Mucosa of stomach (tissue), 1 donor: Measurements from ENCODE around the gene RNF103.

ENCODE experiments used
- H3K27me3 ChIP-seq: one replicate; pipeline ENCODE4 v1.7.0; 2013; ENCODE audit warnings: mild to moderate bottlenecking, low read length; ENCODE audit not compliant: control insufficient read depth, insufficient read depth
- H3K36me3 ChIP-seq: one replicate; pipeline ENCODE4 v1.7.0; 2013; ENCODE audit warnings: low read length; ENCODE audit not compliant: control insufficient read depth, insufficient read depth
- H3K4me1 ChIP-seq: one replicate; pipeline ENCODE4 v1.7.0; 2013; ENCODE audit warnings: mild to moderate bottlenecking, low read length; ENCODE audit not compliant: control insufficient read depth, insufficient read depth
- H3K4me3 ChIP-seq: one replicate; pipeline ENCODE4 v1.7.0; 2013; ENCODE audit warnings: low read length
- H3K9ac ChIP-seq: one replicate; pipeline ENCODE4 v1.7.0; 2013; ENCODE audit warnings: mild to moderate bottlenecking, low read length, moderate library complexity
- H3K9me3 ChIP-seq: one replicate; pipeline ENCODE4 v1.7.0; 2013; ENCODE audit warnings: mild to moderate bottlenecking, low read length, moderate library complexity; ENCODE audit not compliant: control insufficient read depth
- donor health status: Pancreatic carcinoma.

RNF103 gene

DNA sequence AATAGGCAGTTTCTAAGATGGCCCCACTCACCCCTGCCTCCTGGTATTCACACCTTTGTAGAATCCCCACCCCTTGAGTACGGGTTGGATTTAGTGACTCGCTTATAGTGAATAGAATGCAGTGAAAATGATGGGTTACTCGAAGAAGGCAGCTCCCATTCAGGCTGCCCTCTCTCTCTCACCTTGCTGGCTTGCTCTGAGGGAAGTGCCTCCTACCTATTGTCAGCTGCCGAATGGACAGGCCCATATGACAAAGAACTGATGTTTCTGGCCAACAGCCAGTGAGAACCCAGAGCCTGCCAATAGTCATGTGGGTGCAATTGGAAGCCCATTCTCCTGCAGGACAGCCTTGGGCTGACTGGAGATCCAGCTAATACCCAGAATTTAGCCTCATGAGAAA is 22.1 kb upstream of the RNF103 start:
- H3K9ac ChIP-seq: no peak overlapping the region
- H3K27me3 ChIP-seq: no peaks in the 10 kb centered on the region
- H3K4me3 ChIP-seq: no peak overlapping the region
- H3K9me3 ChIP-seq: no peaks in the 10 kb centered on the region
- peaks cover 24% of the 10 kb centered on the region for H3K4me1 ChIP-seq
- no peaks in the 10 kb centered on the region for H3K36me3 ChIP-seq

DNA sequence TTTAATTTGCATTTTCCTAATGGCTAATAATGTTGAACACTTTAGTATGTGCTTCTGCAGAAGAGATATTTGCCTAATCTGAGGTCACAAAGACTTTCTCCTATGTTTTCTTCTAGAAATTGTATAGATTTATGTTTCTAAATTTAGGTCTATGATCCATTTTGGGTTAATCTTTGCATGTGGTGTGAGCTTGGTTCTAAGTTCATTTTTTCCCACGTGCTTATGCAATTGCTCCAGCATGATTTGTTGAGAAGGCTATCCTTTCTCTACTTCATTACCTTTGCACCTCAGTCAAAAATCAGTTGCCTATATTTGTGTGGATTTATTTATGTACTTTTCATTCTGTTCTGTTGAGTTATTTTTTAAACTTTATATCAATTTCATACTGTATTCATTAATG is 15.0 kb upstream of the RNF103 start:
- no peak overlapping the region for H3K9ac ChIP-seq
- H3K4me1 ChIP-seq: peaks cover 10% of the 10 kb centered on the region
- H3K36me3 ChIP-seq: no peaks in the 10 kb centered on the region
- no peaks in the 10 kb centered on the region for H3K9me3 ChIP-seq
- H3K4me3 ChIP-seq: no peak overlapping the region
- H3K27me3 ChIP-seq: no peaks in the 10 kb centered on the region

DNA sequence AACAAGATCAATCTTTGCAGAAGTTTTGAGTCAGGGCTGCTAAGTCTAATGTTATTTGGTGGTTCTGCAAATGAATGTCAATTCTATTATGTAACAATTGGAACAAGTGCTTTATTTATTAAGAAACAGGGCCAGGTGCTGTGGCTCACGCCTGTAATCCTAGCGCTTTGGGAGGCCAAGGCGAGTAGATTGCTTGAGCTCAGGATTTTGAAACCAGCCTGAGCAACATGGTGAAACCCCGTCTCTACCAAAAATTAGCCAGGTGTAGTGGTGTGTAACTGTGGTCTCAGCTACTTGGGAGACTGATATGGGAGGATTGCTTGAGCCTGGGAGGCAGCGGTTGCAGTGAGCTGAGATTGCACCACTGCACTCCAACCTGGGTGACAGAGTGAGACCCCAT is 13.2 kb upstream of the RNF103 start:
- H3K9ac ChIP-seq: no peak overlapping the region
- no peak overlapping the region for H3K4me3 ChIP-seq
- no peaks in the 10 kb centered on the region for H3K27me3 ChIP-seq
- H3K4me1 ChIP-seq: peaks cover 22% of the 10 kb centered on the region
- no peaks in the 10 kb centered on the region for H3K36me3 ChIP-seq
- no peaks in the 10 kb centered on the region for H3K9me3 ChIP-seq

DNA sequence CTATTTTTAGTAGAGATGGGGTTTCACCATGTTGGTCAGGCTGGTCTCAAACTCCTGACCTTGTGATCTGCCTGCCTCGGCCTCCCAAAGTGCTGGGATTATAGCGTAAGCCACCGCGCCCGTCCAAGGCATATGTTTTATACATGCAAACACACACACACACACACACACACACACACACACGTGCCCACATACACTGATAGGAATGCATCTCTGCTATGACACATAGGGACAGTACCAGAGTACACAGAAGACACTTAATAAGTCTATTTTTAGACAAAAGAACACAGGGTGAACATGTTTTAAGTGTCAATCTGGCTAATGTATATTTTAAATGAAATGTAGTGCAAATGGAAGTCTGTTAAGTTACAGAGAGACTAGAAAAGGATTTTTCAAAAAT is 10.7 kb upstream of the RNF103 start:
- H3K36me3 ChIP-seq: no peaks in the 10 kb centered on the region
- no peaks in the 10 kb centered on the region for H3K9me3 ChIP-seq
- H3K4me3 ChIP-seq: no peak overlapping the region
- no peak overlapping the region for H3K9ac ChIP-seq
- H3K4me1 ChIP-seq: peaks cover 34% of the 10 kb centered on the region
- H3K27me3 ChIP-seq: no peaks in the 10 kb centered on the region

DNA sequence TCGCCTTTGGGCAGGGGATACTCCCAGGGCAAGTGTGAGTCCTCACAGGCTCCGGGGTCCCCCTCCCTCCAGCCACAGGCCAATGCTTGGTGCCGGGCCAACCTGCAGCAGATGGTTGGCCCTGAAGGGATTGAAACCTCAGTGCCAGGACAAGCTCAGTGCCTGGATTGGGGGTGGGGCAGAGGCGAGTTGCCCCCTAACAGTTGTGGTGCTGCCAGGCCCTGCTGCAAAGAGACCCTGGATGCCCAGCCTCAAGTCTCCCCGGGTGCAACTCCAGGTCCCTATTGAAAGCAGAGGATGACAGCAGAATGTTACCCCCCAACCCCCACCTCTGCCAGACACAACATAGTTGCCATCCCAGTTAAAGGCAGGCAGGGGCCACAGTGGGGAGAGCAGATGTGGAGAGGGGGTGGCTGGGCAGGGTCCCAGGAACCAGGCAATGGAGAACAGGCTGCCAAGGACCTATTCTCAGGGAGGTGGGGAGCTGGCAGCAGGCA is 9.5 kb upstream of the RNF103 start:
- H3K4me1 ChIP-seq: peaks cover 39% of the 10 kb centered on the region
- no peaks in the 10 kb centered on the region for H3K27me3 ChIP-seq
- H3K9me3 ChIP-seq: no peaks in the 10 kb centered on the region
- H3K4me3 ChIP-seq: no peak overlapping the region
- peak overlapping the region; percentile 35 for H3K9ac ChIP-seq
- H3K36me3 ChIP-seq: no peaks in the 10 kb centered on the region

DNA sequence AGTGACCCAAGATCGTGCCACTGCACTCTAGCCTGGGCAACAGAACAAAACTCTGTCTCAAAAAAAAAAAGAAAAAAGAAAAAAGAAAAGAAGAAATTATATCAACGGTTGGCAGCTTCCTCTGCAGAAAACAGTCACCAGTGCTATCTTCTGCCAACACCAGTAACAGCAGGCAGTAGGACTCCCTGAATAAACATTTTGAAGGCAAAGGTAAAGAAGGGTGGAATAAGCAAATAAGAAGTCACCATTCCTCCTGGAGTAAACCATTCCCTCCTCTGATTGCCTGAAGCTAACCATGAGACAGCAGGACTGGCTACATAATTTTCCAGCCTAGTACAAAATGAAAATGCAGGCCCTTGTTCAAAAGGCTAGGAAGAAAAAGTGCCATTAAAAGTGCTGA is 9.0 kb upstream of the RNF103 start:
- H3K9me3 ChIP-seq: no peaks in the 10 kb centered on the region
- H3K4me3 ChIP-seq: no peak overlapping the region
- H3K9ac ChIP-seq: peak overlapping the region; percentile 80
- H3K36me3 ChIP-seq: no peaks in the 10 kb centered on the region
- no peaks in the 10 kb centered on the region for H3K27me3 ChIP-seq
- peaks cover 39% of the 10 kb centered on the region for H3K4me1 ChIP-seq

DNA sequence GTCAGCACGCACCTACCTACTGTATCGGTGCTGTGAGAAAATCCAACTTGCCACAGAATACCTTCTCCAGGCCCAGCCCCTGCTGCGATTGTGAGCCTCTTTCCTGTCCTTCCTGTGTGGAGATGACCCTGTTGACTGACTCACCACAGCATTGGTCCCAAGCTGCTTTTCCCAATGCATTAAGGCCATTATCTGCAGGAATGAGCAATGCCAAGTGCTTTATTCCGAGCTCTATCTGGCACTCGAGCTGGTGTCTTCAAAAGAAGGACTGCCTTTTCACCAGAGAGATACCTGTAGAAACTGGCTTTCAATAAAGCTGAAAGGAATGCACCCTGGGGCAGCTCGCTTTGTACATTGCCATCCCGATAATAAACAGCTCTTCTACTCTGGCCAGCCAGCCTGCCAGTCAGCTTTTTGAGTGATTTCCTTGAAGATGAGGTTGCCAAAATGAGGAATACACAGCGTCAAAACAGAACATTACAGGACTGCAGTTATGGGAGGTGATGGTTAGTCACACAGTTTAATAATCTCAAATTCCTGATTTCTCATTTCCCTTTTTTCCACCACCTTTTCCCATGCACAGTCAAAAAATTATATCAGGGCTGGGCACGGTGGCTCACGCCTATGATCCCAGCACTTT is 8.3 kb upstream of the RNF103 start:
- H3K27me3 ChIP-seq: no peaks in the 10 kb centered on the region
- peak overlapping the region; percentile 80 for H3K9ac ChIP-seq
- H3K4me1 ChIP-seq: peaks cover 38% of the 10 kb centered on the region
- H3K36me3 ChIP-seq: no peaks in the 10 kb centered on the region
- peak overlapping the region; percentile 84 for H3K4me3 ChIP-seq
- no peaks in the 10 kb centered on the region for H3K9me3 ChIP-seq

DNA sequence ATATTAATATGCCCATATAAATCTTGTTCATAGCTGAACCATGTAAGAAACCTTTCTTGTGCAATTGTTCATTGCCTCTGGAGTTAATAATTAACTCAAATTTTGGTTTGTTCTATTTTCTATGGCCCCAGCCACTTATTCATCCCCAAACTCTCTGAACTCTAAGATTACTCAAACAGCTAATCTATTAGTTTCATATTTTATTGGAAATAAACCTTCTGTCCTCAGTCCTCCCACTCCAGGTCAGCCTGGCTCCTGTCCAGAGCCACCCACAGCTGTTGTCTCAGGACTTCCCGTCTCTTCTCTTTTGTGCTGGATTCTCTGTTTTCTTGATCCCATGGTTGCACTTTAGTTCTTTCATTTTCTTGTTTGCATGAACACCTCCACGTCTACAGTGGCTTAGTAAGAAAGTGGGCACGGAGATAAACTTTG is 4.4 kb upstream of the RNF103 start:
- Histone ChIP-seq H3K9me3 (no peaks in the 10 kb centered on the region), H3K36me3 (no peaks in the 10 kb centered on the region), H3K9ac (no peak overlapping the region), H3K27me3 (no peaks in the 10 kb centered on the region), H3K4me1 (peaks cover 39% of the 10 kb centered on the region), H3K4me3 (no peak overlapping the region)

DNA sequence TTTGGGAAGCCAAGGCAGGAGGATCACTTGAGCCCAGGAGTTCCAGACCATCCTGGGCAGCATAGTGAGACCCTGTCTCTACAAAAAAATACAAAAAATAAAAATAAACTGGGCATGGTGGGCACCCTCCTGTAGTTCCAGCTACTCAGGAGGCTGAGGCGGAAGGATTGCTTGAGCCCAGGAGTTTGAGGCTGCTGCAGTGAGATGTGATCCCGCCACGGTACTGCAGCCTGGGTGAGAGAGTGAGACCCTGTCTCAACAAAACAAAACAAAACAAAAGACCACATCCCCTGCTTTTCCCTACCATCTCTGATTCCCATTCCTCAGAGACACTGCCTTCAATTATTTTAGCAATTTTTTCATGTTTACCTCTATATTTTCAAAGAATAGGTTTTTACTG is 3.9 kb upstream of the RNF103 start:
- Histone ChIP-seq H3K4me1 (peaks cover 36% of the 10 kb centered on the region), H3K4me3 (no peak overlapping the region), H3K36me3 (no peaks in the 10 kb centered on the region), H3K27me3 (no peaks in the 10 kb centered on the region), H3K9me3 (no peaks in the 10 kb centered on the region), H3K9ac (no peak overlapping the region)

DNA sequence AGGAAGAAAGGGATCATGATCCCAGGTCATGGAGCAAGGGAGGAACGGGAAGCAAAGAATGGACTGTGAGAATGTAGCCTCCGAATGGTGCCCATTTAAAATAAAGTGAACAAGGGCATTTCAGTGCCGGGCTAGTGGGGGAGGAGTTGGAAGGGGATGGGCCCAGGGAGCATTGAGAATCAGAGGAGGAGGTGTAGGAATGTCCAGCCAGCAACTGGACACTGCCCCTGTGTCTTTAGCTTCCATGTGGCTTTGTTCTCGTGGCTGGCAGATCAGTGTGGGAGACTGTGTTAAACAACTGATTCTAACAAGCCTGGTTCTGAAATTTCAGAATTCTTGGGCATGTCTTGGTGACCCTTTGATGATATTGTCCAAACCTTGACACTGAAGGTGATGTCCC is 1.4 kb upstream of the RNF103 start:
- no peak overlapping the region for H3K9ac ChIP-seq
- H3K4me1 ChIP-seq: peaks cover 29% of the 10 kb centered on the region
- H3K9me3 ChIP-seq: no peaks in the 10 kb centered on the region
- no peak overlapping the region for H3K4me3 ChIP-seq
- no peaks in the 10 kb centered on the region for H3K27me3 ChIP-seq
- H3K36me3 ChIP-seq: no peaks in the 10 kb centered on the region

DNA sequence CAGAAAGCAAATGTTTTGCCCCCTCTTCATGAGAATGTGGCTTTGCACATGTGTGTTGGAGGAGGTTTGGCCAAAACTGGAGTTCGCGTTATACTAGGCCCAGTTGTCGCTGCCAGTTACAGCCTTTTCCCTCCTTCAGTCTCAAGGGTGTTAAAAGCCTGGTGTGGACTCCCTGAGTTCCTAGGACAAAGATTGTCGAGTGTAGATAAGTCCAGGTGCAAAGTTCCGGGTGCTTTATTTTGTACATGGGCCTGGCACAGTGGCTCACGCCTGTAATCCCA is 542 bp upstream of the RNF103 start:
- Histone ChIP-seq H3K4me3 (peak overlapping the region; percentile 15), H3K4me1 (peaks cover 20% of the 10 kb centered on the region)

DNA sequence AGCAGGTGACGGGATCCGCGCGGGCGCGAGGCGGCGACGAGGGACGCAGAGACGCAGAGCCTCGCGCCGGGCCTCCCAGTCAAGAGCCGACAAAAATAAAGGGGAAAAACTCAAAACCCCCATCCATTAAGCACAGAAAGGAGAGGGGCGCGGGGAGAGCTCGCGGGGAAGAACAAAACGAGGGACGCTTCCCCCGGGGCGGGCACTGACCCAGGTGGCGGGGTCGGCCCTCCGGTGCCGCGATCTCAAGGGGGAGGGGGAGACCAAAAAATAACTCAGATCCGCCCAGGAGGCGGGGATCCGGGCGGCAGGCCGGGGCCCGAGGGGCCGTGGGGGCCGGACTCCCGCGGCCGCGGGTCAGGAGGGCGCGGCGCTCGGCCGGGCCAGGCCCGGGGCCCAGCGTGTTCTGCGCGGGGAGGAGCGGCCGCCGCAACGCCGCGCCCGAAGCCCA is 597 bp downstream of the RNF103 start:
- H3K9me3 ChIP-seq: no peaks in the 10 kb centered on the region
- peak overlapping the region; percentile 99 for H3K9ac ChIP-seq
- peaks cover 22% of the 10 kb centered on the region for H3K4me1 ChIP-seq
- H3K27me3 ChIP-seq: no peaks in the 10 kb centered on the region
- no peaks in the 10 kb centered on the region for H3K36me3 ChIP-seq
- H3K4me3 ChIP-seq: peak overlapping the region; percentile 75

More for the DNA sequence above, 542 bp upstream of the RNF103 start:
- Histone ChIP-seq H3K27me3 (no peaks in the 10 kb centered on the region), H3K36me3 (no peaks in the 10 kb centered on the region), H3K9me3 (no peaks in the 10 kb centered on the region), H3K9ac (peak overlapping the region; percentile 99)

DNA sequence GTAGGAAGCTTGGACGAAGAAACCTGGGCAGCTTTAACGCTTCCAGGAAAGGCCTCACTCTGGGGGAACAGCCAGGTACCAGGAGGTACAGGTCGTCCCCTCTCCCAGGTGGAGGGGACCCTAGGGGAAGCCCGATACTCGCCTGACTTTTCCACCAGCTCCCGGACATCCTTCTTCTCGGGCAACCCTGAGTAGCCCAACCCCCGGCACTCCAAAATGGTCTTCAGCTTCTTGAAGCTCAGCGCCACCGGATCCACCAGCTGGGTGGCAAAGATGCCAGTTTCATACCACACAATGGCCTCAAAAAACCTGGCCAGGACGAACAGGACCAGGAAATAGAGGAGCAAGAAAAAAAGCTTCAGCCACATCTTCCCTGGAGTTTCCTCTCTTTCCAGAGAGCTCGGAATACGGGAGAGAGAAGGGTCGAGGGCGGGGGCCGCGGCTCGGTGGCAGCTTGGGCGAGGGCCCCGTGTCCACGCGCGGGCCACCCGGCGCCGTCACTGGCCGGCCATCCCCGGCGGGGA is 1.1 kb downstream of the RNF103 start:
- no peaks in the 10 kb centered on the region for H3K36me3 ChIP-seq
- H3K27me3 ChIP-seq: no peaks in the 10 kb centered on the region
- peak overlapping the region; percentile 75 for H3K4me3 ChIP-seq
- peaks cover 22% of the 10 kb centered on the region for H3K4me1 ChIP-seq
- H3K9ac ChIP-seq: peak overlapping the region; percentile 99
- no peaks in the 10 kb centered on the region for H3K9me3 ChIP-seq
